Adrenal gland (tissue), 5 donors: ENCODE measurements around the gene MAPK11.

Experiments used
- POLR2A ChIP-seq, 2 donors: fragments of 450-650 bp; IDR thresholded peaks; one replicate each; pipeline ENCODE4 v1.6.1; 2017; ENCODE audit warnings: antibody characterized with exemption in 2 of 2, mild to moderate bottlenecking in 2 of 2, moderate library complexity in 1 of 2
- TF ChIP-seq, protein P1 (sequence below), 6 experiments: fragments of 450-650 bp in 4 of 6; fragments of 200-600 bp in 2 of 6; sonication (generic) in 1 of 6; IDR thresholded peaks; 1 replicate in 5 of 6; 2 replicates in 1 of 6; pipeline versions ENCODE4 v1.5.1 to v1.8.0; 2016 to 2021; ENCODE audit warnings: antibody characterized with exemption in 6 of 6, mild to moderate bottlenecking in 2 of 6, moderate library complexity in 1 of 6
- donor health status: DM: no; HTN: no; CAD: no.

DNA sequence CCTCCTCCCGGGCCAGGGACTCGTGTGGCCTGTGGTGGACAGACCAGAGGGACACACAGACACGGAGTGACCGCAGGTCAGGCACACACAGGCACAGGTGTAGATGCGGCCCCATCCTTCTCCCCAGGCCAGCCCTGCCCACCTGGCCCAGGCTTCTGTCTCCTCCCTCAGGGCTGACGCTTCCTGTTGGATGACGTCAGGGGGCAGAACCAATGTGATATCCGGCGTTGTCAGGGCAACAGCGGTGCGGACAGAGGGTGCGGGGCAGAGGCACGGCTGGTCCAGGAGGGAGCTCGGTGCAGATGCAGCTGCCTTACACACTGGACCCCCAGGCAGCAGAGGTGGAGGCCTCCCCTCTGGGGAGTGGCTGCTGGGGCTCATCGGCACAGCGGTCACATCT lies 22.4 kb downstream of the MAPK11 start:
- TF ChIP-seq, protein P1, sequence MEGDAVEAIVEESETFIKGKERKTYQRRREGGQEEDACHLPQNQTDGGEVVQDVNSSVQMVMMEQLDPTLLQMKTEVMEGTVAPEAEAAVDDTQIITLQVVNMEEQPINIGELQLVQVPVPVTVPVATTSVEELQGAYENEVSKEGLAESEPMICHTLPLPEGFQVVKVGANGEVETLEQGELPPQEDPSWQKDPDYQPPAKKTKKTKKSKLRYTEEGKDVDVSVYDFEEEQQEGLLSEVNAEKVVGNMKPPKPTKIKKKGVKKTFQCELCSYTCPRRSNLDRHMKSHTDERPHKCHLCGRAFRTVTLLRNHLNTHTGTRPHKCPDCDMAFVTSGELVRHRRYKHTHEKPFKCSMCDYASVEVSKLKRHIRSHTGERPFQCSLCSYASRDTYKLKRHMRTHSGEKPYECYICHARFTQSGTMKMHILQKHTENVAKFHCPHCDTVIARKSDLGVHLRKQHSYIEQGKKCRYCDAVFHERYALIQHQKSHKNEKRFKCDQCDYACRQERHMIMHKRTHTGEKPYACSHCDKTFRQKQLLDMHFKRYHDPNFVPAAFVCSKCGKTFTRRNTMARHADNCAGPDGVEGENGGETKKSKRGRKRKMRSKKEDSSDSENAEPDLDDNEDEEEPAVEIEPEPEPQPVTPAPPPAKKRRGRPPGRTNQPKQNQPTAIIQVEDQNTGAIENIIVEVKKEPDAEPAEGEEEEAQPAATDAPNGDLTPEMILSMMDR (IDR thresholded peaks at IDR 0.05): no peak
- no peak for TF ChIP-seq POLR2A (IDR thresholded peaks at IDR 0.05)
